Sigmoid colon (tissue), 7 donors: ENCODE results near the gene EPB41L4A. TPM values are rescaled to one million over a fixed set of nuclear protein-coding genes. Genes with fewer than 3 reads are reported as not detected.

Source experiments
- DNase-seq: peaks from one replicate; pipeline ENCODE4 v3.0.0-alpha.2; 2019
- H3K27ac ChIP-seq, 4 donors: fragments of 200-600 bp; sonication (generic); one replicate each; pipeline ENCODE4 v1.5.1; 2016 to 2019; ENCODE audit warnings: mild to moderate bottlenecking in 1 of 4
- H3K27me3 ChIP-seq, 3 donors: fragments of 200-600 bp; sonication (generic); one replicate each; pipeline ENCODE4 v1.5.1; 2019; ENCODE audit warnings: mild to moderate bottlenecking in 1 of 3
- H3K36me3 ChIP-seq, 4 donors: fragments of 200-600 bp; sonication (generic); one replicate each; pipeline ENCODE4 v1.5.1; 2016 to 2019
- H3K4me1 ChIP-seq, 4 donors: fragments of 200-600 bp; sonication (generic); one replicate each; pipeline ENCODE4 v1.5.1; 2017 to 2019
- H3K4me3 ChIP-seq, 4 donors: fragments of 200-600 bp; sonication (generic); one replicate each; pipeline ENCODE4 v1.5.1; 2017 to 2019; ENCODE audit warnings: mild to moderate bottlenecking in 2 of 4, moderate library complexity in 1 of 4
- H3K9me3 ChIP-seq, 4 donors: fragments of 200-600 bp in 3 of 4; sonication (generic) in 3 of 4; one replicate each; pipeline versions ENCODE4 v1.5.1 to v1.6.1; 2013 to 2019
- CTCF ChIP-seq, 4 experiments: fragments of 450-650 bp in 3 of 4; fragments of 200-600 bp in 1 of 4; IDR thresholded peaks; one replicate each; pipeline ENCODE4 v1.5.1; 2016 to 2019; ENCODE audit warnings: antibody characterized with exemption in 4 of 4, mild to moderate bottlenecking in 3 of 4, moderate library complexity in 2 of 4
- EP300 ChIP-seq, 4 donors: sonication (generic); formaldehyde crosslinking; IDR thresholded peaks; one replicate each; pipeline ENCODE4 v1.6.1; 2017; ENCODE audit warnings: antibody characterized with exemption in 4 of 4
- POLR2A ChIP-seq, 2 donors: fragments of 450-650 bp; IDR thresholded peaks; one replicate each; pipeline ENCODE4 v1.6.1; 2016; ENCODE audit warnings: antibody characterized with exemption in 2 of 2, mild to moderate bottlenecking in 2 of 2, moderate library complexity in 2 of 2
- POLR2AphosphoS5 ChIP-seq, 4 donors: sonication (generic); formaldehyde crosslinking; IDR thresholded peaks; one replicate each; pipeline ENCODE4 v1.6.1; 2017; ENCODE audit warnings: antibody characterized with exemption in 4 of 4
- WGBS, 2 donors: extraction: QIAGEN DNeasy Blood & Tissue Kit; methylation state at CpG; one replicate each; pipeline ENCODE4 v1.1.7; 2013; 5-methylcytosine and 5-hydroxymethylcytosine counted together
- intact Hi-C: fragments of 100-400 bp; cut with DNase I; formaldehyde crosslinking; loops from one replicate; pipeline ENCODE4 v1.15.1; 2023
- polyA plus RNA-seq, 3 donors: library from polyadenylated mRNA; stranded (reverse); fragments of 200-250 nt; gene quantifications; one replicate each; pipeline ENCODE4 v1.2.3, GENCODE V29; 2013
- total RNA-seq, 4 donors: library from RNA; depleted of rRNA; stranded (reverse); fragments of >200 nt; gene quantifications; one replicate each; pipeline ENCODE4 v1.1.0, GENCODE V29; 2016
- donor health status: healthy with polysubstance abuse.
- donor health status: Bipolar disorder and iron deficiency.
- donor health status: healthy.

EPB41L4A gene
- total and polyA plus RNA-seq, 7 donors, result 3.7 to 75.3 (median 4.8) TPM

DNA sequence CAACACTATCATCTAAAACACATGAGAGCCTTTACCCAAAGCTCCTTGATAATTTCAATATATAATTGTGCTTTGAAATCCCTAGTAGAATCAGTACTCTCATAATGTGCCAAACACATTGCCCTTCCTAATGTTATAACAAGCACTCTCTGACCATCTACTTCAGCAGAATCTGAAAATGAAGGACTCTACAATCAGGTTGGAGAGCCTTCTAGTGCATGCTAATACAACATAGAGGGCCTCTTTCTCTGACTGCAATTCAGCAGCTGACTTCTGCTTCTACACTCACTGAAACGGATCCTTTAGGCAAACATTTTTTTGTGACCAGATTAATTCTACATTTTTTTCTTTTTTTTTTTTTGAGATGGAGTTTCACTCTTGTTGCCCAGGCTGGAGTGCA, 155.6 kb downstream of the EPB41L4A start:
- H3K27me3 ChIP-seq, result no peaks in the 10 kb centered on the region
- intact Hi-C loops, result no loop called here
- H3K27ac ChIP-seq, result no peak overlapping the region
- H3K4me1 ChIP-seq, result no peaks in the 10 kb centered on the region
- 82 to 86% methylated on average over 1 of the region's 1 CpG for WGBS, 2 donors
- no peaks in the 10 kb centered on the region for H3K9me3 ChIP-seq
- no peak overlapping the region for H3K4me3 ChIP-seq
- H3K36me3 ChIP-seq, result no peaks in the 10 kb centered on the region
- DNase-seq, result no peak
- no peak for TF ChIP-seq CTCF (IDR thresholded peaks at IDR 0.05)
- TF ChIP-seq EP300 (IDR thresholded peaks at IDR 0.05), result no peak
- TF ChIP-seq POLR2AphosphoS5 (IDR thresholded peaks at IDR 0.05), result no peak
- TF ChIP-seq POLR2A (IDR thresholded peaks at IDR 0.05), result no peak

DNA sequence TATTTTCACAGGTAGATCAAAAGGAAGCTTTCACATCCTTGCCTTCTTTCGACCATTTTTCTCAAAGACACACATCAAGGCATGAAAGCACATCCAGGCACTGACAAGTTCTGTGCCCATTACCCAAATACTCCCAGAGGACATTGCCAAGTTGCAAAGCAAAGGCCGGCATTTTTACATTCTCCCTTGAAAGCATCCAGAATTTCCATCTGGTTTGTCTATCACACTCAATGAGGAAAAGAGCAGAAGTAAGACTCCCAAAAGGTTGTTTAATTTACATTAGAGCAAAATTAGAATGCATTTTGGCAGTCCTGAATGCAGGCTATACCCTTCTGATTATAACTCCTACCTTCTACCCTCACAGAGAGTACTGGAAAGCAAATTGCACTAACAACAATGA, 160.5 kb downstream of the EPB41L4A start:
- no peaks in the 10 kb centered on the region for H3K4me1 ChIP-seq
- 87 to 91% methylated on average over 2 of the region's 2 CpGs for WGBS, 2 donors
- DNase-seq, result no peak
- no peaks in the 10 kb centered on the region for H3K36me3 ChIP-seq
- H3K4me3 ChIP-seq, result no peak overlapping the region
- TF ChIP-seq POLR2A (IDR thresholded peaks at IDR 0.05) (no peak), POLR2AphosphoS5 (IDR thresholded peaks at IDR 0.05) (no peak), EP300 (IDR thresholded peaks at IDR 0.05) (no peak), CTCF (IDR thresholded peaks at IDR 0.05) (no peak)
- H3K9me3 ChIP-seq, result no peaks in the 10 kb centered on the region
- intact Hi-C loops, result no loop called here
- no peak overlapping the region for H3K27ac ChIP-seq
- H3K27me3 ChIP-seq, result no peaks in the 10 kb centered on the region

- H3K4me3 ChIP-seq, result no peak overlapping the region
- H3K9me3 ChIP-seq, result no peaks in the 10 kb centered on the region
- no peak for DNase-seq
- intact Hi-C loops, result no loop called here
- no peaks in the 10 kb centered on the region for H3K4me1 ChIP-seq
- no peaks in the 10 kb centered on the region for H3K27me3 ChIP-seq
- no peaks in the 10 kb centered on the region for H3K36me3 ChIP-seq
- H3K27ac ChIP-seq, result no peak overlapping the region
- TF ChIP-seq POLR2AphosphoS5 (IDR thresholded peaks at IDR 0.05), result no peak
- no peak for TF ChIP-seq POLR2A (IDR thresholded peaks at IDR 0.05)
- no peak for TF ChIP-seq EP300 (IDR thresholded peaks at IDR 0.05)
- no peak for TF ChIP-seq CTCF (IDR thresholded peaks at IDR 0.05)
These were observed 161.1 kb downstream of the EPB41L4A start for GRCh38 chr5:112257976-112258375.

DNA sequence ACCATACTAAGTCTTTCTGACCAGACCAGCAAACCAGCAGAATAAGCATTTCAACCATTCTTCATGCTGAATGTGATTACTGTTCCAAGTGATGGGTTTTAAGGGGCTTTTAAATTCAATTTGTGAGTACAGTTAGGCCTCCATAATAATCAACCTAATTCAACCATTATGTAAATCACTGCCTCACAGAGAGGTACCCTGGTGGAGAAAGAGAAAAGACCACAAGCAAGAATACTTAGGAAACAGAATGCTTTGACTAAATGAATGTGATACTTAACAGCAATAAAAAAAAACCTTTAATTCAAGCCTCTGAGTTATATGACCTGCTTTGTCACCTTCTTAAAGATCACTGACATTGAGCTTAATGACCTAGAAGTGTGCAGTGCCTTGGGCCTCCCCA, 162.1 kb downstream of the EPB41L4A start:
- H3K36me3 ChIP-seq, result no peaks in the 10 kb centered on the region
- H3K9me3 ChIP-seq, result no peaks in the 10 kb centered on the region
- H3K27me3 ChIP-seq, result no peaks in the 10 kb centered on the region
- no peaks in the 10 kb centered on the region for H3K4me1 ChIP-seq
- DNase-seq, result no peak
- H3K27ac ChIP-seq, result no peak overlapping the region
- TF ChIP-seq POLR2AphosphoS5 (IDR thresholded peaks at IDR 0.05), result no peak
- TF ChIP-seq EP300 (IDR thresholded peaks at IDR 0.05), result no peak
- no peak for TF ChIP-seq POLR2A (IDR thresholded peaks at IDR 0.05)
- no peak for TF ChIP-seq CTCF (IDR thresholded peaks at IDR 0.05)
- no peak overlapping the region for H3K4me3 ChIP-seq
- intact Hi-C loops, result no loop called here

- TF ChIP-seq POLR2AphosphoS5 (IDR thresholded peaks at IDR 0.05), result no peak
- TF ChIP-seq CTCF (IDR thresholded peaks at IDR 0.05), result no peak
- TF ChIP-seq POLR2A (IDR thresholded peaks at IDR 0.05), result no peak
- no peak for TF ChIP-seq EP300 (IDR thresholded peaks at IDR 0.05)
- no peaks in the 10 kb centered on the region for H3K4me1 ChIP-seq
- no peak overlapping the region for H3K4me3 ChIP-seq
- H3K9me3 ChIP-seq, result no peaks in the 10 kb centered on the region
- WGBS, 2 donors, result 91 to 92% methylated on average over 5 of the region's 5 CpGs
- intact Hi-C loops, result no loop called here
- H3K27me3 ChIP-seq, result no peaks in the 10 kb centered on the region
- no peak for DNase-seq
- peak overlapping the region in 1 of 4 donors; percentile 12 for H3K27ac ChIP-seq
- H3K36me3 ChIP-seq, result no peaks in the 10 kb centered on the region
These were observed 164.8 kb downstream of the EPB41L4A start for GRCh38 chr5:112254303-112254702.
